Measurements from ENCODE around the gene WDR53. TPM values are rescaled to one million over a fixed set of nuclear protein-coding genes. Genes with fewer than 3 reads are reported as not detected.

WDR53 gene
- polyA plus RNA-seq, 3 donors = 4.1 to 6.7 (median 5.3) TPM

DNA sequence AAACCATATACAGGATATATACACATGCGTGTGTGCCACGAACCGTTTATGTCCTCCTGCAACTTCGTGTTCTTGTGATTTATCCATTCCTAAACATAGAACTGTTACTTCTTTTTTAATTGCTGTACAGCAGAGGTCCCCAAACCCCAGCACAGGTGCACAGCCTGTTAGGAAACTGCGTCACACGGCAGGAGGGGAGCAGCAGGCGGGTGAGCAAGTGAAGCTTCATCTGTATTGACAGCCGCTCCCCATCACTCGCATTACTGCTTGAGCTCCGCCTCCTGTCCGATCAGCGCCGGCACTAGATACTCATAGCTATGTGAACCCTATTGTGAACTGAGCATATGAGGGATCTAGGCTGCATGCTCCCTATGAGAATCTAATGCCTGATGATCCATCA, 36.2 kb upstream of the WDR53 start:
- WGBS (ENCODE audit: insufficient coverage) = 40% methylated on average over 1 of the region's 13 CpGs
- peaks cover 2 to 5% of the 10 kb centered on the region in 2 donors for H3K4me1 ChIP-seq (ENCODE audit: control insufficient read depth in 1 of 2, insufficient read depth in 2 of 2, low read length in 2 of 2)
- DNase-seq = no peak
- H3K36me3 ChIP-seq (replicated peaks in 1 of 2; ENCODE audit: control insufficient read depth in 1 of 2, insufficient read depth in 2 of 2, low read length in 2 of 2) = no peaks in the 10 kb centered on the region
- H2AFZ ChIP-seq (ENCODE audit: insufficient read depth, low read depth, low read length, poor library complexity, severe bottlenecking) = no peak overlapping the region
- Mint-ChIP-seq H3K27ac (no peak overlapping the region), H3K9me3 (peaks cover 0 to 3% (median 0%) of the 10 kb centered on the region in 7 donors), H3K4me3 (peak overlapping the region in 1 of 2 donors; percentile 72), H3K4me1 (peaks cover 12% of the 10 kb centered on the region), H3K36me3 (no peaks in the 10 kb centered on the region), H3K27me3 (ENCODE audit: low read depth in 3 of 3) (peaks cover 2% of the 10 kb centered on the region in 3 donors)
- no peak overlapping the region for H3K4me3 ChIP-seq (replicated peaks in 1 of 3; ENCODE audit: low read depth in 2 of 3, low read length in 3 of 3)
- intact Hi-C loops (cut with micrococcal nuclease) = no loop called here
- peaks cover under 1% of the 10 kb centered on the region for H3K79me2 ChIP-seq (ENCODE audit: insufficient read depth, low read length)
- no peak overlapping the region for H3K27ac ChIP-seq (ENCODE audit: low read depth in 1 of 2, low read length in 2 of 2)
- H3K9me3 ChIP-seq (replicated peaks in 1 of 2; ENCODE audit: control insufficient read depth in 1 of 2, insufficient read depth in 1 of 2, low read length in 2 of 2) = no peaks in the 10 kb centered on the region
- TF ChIP-seq, protein P1, sequence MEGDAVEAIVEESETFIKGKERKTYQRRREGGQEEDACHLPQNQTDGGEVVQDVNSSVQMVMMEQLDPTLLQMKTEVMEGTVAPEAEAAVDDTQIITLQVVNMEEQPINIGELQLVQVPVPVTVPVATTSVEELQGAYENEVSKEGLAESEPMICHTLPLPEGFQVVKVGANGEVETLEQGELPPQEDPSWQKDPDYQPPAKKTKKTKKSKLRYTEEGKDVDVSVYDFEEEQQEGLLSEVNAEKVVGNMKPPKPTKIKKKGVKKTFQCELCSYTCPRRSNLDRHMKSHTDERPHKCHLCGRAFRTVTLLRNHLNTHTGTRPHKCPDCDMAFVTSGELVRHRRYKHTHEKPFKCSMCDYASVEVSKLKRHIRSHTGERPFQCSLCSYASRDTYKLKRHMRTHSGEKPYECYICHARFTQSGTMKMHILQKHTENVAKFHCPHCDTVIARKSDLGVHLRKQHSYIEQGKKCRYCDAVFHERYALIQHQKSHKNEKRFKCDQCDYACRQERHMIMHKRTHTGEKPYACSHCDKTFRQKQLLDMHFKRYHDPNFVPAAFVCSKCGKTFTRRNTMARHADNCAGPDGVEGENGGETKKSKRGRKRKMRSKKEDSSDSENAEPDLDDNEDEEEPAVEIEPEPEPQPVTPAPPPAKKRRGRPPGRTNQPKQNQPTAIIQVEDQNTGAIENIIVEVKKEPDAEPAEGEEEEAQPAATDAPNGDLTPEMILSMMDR (IDR thresholded peaks at IDR 0.05) = no peak
- no peaks in the 10 kb centered on the region for H3K27me3 ChIP-seq (ENCODE audit: control insufficient read depth in 2 of 2, insufficient read depth in 2 of 2, low read length in 2 of 2)
- H3K4me2 ChIP-seq (replicated peaks; ENCODE audit: extremely low read depth, low read length, poor library complexity, severe bottlenecking) = no peak overlapping the region
- H3K9ac ChIP-seq (ENCODE audit: insufficient read depth, low read length, poor library complexity, severe bottlenecking) = no peak overlapping the region
- H4K20me1 ChIP-seq (ENCODE audit: insufficient read depth, low read length) = no peaks in the 10 kb centered on the region

DNA sequence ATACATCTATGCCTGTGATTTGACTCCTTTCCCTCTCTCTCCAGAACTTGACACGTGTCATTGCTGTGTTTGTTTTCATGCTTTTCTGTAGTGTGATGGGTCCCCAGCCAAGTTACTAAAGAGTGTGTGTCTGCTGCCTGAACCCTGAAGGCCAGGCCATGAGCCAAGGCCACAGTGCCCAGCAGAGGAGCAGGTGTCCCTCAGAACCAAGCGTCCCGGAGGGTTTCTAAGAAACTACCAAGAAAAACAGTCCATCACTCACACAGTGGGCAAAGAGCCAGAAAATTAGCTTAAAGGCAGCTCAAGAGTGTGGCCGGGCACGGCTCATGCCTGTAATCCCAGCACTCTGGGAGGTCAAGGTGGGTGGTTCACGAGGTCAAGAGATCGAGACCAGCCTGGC, 35.3 kb upstream of the WDR53 start:
- whole genome bisulfite sequencing (ENCODE audit: insufficient coverage) = 92% methylated on average over 4 of the region's 7 CpGs
- peaks cover 7% of the 10 kb centered on the region for H3K4me1 Mint-ChIP-seq

More for the DNA sequence above, 35.3 kb upstream of the WDR53 start:
- H3K27me3 Mint-ChIP-seq (ENCODE audit: low read depth in 3 of 3) = peaks cover 2% of the 10 kb centered on the region in 3 donors
- peaks cover 0 to 4% (median under 1%) of the 10 kb centered on the region in 7 donors for H3K9me3 Mint-ChIP-seq
- TF ChIP-seq, protein P1 (IDR thresholded peaks at IDR 0.05) = no peak
- no peak overlapping the region for H3K4me2 ChIP-seq (replicated peaks; ENCODE audit: extremely low read depth, low read length, poor library complexity, severe bottlenecking)
- no peak overlapping the region for H3K4me3 Mint-ChIP-seq
- no peaks in the 10 kb centered on the region for H3K27me3 ChIP-seq (ENCODE audit: control insufficient read depth in 2 of 2, insufficient read depth in 2 of 2, low read length in 2 of 2)
- no peaks in the 10 kb centered on the region for H3K79me2 ChIP-seq (ENCODE audit: insufficient read depth, low read length)
- no peaks in the 10 kb centered on the region for H4K20me1 ChIP-seq (ENCODE audit: insufficient read depth, low read length)
- no peaks in the 10 kb centered on the region for H3K36me3 ChIP-seq (replicated peaks in 1 of 2; ENCODE audit: control insufficient read depth in 1 of 2, insufficient read depth in 2 of 2, low read length in 2 of 2)
- no peak overlapping the region for H3K9ac ChIP-seq (ENCODE audit: insufficient read depth, low read length, poor library complexity, severe bottlenecking)
- no peaks in the 10 kb centered on the region for H3K36me3 Mint-ChIP-seq
- no peak overlapping the region for H3K27ac ChIP-seq (ENCODE audit: low read depth in 1 of 2, low read length in 2 of 2)
- no peak overlapping the region for H3K27ac Mint-ChIP-seq
- no peak overlapping the region for H2AFZ ChIP-seq (ENCODE audit: insufficient read depth, low read depth, low read length, poor library complexity, severe bottlenecking)
- H3K9me3 ChIP-seq (replicated peaks in 1 of 2; ENCODE audit: control insufficient read depth in 1 of 2, insufficient read depth in 1 of 2, low read length in 2 of 2) = no peaks in the 10 kb centered on the region
- intact Hi-C loops (cut with micrococcal nuclease) = no loop called here
- no peaks in the 10 kb centered on the region for H3K4me1 ChIP-seq (ENCODE audit: control insufficient read depth in 1 of 2, insufficient read depth in 2 of 2, low read length in 2 of 2)
- H3K4me3 ChIP-seq (replicated peaks in 1 of 3; ENCODE audit: low read depth in 2 of 3, low read length in 3 of 3) = no peak overlapping the region
- no peak for DNase-seq

Measured in CD14-positive monocyte (primary cell).